Measurements from ENCODE around the gene ENTPD7. TPM values are rescaled to one million over a fixed set of nuclear protein-coding genes. Genes with fewer than 3 reads are reported as not detected.

Gene ENTPD7
- total RNA-seq, 1 experiment from 2014 or later: 11.4 TPM

DNA sequence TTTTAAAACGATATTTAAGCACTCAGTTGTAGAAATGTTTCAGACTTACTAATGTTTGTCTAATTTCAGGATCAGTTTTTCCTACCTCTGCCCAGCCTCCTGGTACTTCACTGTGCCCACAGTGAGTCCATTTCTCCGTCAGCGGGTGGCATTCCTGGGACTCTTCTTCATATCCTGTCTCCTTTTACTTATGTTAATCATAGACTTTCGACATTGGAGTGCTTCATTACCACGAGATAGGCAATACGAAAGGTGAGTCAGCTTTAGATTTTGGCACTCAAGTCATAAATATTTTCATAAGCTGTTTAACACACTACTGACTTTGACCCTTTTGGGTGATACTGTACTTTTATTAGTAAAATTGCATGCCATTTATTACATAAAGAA lies 2.1 kb downstream of the ENTPD7 start:
- ChIA-PET CTCF (no interaction called here), POLR2A (no interaction called here)
- H3K9me3 Mint-ChIP-seq: no peaks in the 10 kb centered on the region
- no peak overlapping the region for H3K4me3 Mint-ChIP-seq
- no peak overlapping the region for H3K27ac Mint-ChIP-seq
- H3K36me3 Mint-ChIP-seq: peaks cover 2% of the 10 kb centered on the region; the same call in 1 of the 2 replicates
- peaks cover 23% of the 10 kb centered on the region for H3K27me3 Mint-ChIP-seq (ENCODE audit: low read depth)
- no peak for DNase-seq (ENCODE audit: low spot score)
- peaks cover 18% of the 10 kb centered on the region for H3K4me1 Mint-ChIP-seq
- no peak for ATAC-seq
- TF ChIP-seq ZNF671 (CRISPR knock-in tag; IDR thresholded peaks at IDR 0.05) (no peak), KAT7 (CRISPR knock-in tag; IDR thresholded peaks at IDR 0.05; ENCODE audit: borderline replicate concordance) (no peak), PRRX2 (CRISPR knock-in tag; IDR thresholded peaks at IDR 0.05) (no peak), NR2C2 (CRISPR knock-in tag; IDR thresholded peaks at IDR 0.05) (no peak)
- TF ChIP-seq, protein P1, sequence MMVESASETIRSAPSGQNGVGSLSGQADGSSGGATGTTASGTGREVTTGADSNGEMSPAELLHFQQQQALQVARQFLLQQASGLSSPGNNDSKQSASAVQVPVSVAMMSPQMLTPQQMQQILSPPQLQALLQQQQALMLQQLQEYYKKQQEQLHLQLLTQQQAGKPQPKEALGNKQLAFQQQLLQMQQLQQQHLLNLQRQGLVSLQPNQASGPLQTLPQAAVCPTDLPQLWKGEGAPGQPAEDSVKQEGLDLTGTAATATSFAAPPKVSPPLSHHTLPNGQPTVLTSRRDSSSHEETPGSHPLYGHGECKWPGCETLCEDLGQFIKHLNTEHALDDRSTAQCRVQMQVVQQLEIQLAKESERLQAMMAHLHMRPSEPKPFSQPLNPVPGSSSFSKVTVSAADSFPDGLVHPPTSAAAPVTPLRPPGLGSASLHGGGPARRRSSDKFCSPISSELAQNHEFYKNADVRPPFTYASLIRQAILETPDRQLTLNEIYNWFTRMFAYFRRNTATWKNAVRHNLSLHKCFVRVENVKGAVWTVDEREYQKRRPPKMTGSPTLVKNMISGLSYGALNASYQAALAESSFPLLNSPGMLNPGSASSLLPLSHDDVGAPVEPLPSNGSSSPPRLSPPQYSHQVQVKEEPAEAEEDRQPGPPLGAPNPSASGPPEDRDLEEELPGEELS (CRISPR knock-in tag; IDR thresholded peaks at IDR 0.05): no peak
- TF ChIP-seq, protein P2, sequence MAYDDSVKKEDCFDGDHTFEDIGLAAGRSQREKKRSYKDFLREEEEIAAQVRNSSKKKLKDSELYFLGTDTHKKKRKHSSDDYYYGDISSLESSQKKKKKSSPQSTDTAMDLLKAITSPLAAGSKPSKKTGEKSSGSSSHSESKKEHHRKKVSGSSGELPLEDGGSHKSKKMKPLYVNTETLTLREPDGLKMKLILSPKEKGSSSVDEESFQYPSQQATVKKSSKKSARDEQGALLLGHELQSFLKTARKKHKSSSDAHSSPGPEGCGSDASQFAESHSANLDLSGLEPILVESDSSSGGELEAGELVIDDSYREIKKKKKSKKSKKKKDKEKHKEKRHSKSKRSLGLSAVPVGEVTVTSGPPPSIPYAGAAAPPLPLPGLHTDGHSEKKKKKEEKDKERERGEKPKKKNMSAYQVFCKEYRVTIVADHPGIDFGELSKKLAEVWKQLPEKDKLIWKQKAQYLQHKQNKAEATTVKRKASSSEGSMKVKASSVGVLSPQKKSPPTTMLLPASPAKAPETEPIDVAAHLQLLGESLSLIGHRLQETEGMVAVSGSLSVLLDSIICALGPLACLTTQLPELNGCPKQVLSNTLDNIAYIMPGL (CRISPR knock-in tag; IDR thresholded peaks at IDR 0.05): no peak

DNA sequence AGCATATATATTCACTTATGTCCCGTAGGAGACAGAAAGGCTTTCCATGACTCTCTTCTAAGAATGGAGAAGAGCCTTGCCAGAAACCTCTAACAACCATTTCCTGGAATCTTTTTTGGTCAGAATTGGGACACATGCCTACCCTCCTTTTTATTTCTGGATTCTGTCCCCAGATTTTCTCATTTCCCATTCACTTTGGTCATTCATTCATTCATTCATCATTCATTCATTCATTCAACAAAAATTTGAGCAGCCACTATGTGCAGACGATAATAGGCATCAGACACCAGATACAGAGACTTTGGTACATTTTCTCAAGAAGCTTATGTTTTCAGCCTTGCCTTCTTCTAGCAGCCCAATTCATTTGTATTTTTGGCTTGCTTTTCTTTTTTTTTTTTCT lies 6.0 kb downstream of the ENTPD7 start:
- POLR2A ChIA-PET: no interaction called here
- Mint-ChIP-seq H3K27me3 (ENCODE audit: low read depth) (no peaks in the 10 kb centered on the region), H3K36me3 (peaks cover 7% of the 10 kb centered on the region), H3K9me3 (no peaks in the 10 kb centered on the region), H3K27ac (no peak overlapping the region), H3K4me1 (peaks cover 5% of the 10 kb centered on the region; the same call in 1 of the 2 replicates), H3K4me3 (no peak overlapping the region)
- CTCF ChIA-PET: no interaction called here
- DNase-seq (ENCODE audit: low spot score): no peak
- ATAC-seq: no peak
- TF ChIP-seq ZNF138 (CRISPR knock-in tag; conservative IDR thresholded peaks at IDR 0.05): no peak
- TF ChIP-seq TEAD4 (CRISPR knock-in tag; IDR thresholded peaks at IDR 0.05): no peak
- TF ChIP-seq ZNF263 (CRISPR knock-in tag; IDR thresholded peaks at IDR 0.05; ENCODE audit: low read depth): no peak
- TF ChIP-seq GRHL2 (CRISPR knock-in tag; IDR thresholded peaks at IDR 0.05; ENCODE audit: insufficient replicate concordance, severe bottlenecking): no peak
- no peak for TF ChIP-seq NR2C2 (CRISPR knock-in tag; IDR thresholded peaks at IDR 0.05)
- TF ChIP-seq, protein P3, sequence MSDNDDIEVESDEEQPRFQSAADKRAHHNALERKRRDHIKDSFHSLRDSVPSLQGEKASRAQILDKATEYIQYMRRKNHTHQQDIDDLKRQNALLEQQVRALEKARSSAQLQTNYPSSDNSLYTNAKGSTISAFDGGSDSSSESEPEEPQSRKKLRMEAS (CRISPR knock-in tag; IDR thresholded peaks at IDR 0.05): no peak
- TF ChIP-seq, protein P1 (CRISPR knock-in tag; IDR thresholded peaks at IDR 0.05): no peak
- TF ChIP-seq, protein P4, sequence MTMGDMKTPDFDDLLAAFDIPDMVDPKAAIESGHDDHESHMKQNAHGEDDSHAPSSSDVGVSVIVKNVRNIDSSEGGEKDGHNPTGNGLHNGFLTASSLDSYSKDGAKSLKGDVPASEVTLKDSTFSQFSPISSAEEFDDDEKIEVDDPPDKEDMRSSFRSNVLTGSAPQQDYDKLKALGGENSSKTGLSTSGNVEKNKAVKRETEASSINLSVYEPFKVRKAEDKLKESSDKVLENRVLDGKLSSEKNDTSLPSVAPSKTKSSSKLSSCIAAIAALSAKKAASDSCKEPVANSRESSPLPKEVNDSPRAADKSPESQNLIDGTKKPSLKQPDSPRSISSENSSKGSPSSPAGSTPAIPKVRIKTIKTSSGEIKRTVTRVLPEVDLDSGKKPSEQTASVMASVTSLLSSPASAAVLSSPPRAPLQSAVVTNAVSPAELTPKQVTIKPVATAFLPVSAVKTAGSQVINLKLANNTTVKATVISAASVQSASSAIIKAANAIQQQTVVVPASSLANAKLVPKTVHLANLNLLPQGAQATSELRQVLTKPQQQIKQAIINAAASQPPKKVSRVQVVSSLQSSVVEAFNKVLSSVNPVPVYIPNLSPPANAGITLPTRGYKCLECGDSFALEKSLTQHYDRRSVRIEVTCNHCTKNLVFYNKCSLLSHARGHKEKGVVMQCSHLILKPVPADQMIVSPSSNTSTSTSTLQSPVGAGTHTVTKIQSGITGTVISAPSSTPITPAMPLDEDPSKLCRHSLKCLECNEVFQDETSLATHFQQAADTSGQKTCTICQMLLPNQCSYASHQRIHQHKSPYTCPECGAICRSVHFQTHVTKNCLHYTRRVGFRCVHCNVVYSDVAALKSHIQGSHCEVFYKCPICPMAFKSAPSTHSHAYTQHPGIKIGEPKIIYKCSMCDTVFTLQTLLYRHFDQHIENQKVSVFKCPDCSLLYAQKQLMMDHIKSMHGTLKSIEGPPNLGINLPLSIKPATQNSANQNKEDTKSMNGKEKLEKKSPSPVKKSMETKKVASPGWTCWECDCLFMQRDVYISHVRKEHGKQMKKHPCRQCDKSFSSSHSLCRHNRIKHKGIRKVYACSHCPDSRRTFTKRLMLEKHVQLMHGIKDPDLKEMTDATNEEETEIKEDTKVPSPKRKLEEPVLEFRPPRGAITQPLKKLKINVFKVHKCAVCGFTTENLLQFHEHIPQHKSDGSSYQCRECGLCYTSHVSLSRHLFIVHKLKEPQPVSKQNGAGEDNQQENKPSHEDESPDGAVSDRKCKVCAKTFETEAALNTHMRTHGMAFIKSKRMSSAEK (CRISPR knock-in tag; IDR thresholded peaks at IDR 0.05; ENCODE audit: borderline replicate concordance): no peak
- TF ChIP-seq, protein P5, sequence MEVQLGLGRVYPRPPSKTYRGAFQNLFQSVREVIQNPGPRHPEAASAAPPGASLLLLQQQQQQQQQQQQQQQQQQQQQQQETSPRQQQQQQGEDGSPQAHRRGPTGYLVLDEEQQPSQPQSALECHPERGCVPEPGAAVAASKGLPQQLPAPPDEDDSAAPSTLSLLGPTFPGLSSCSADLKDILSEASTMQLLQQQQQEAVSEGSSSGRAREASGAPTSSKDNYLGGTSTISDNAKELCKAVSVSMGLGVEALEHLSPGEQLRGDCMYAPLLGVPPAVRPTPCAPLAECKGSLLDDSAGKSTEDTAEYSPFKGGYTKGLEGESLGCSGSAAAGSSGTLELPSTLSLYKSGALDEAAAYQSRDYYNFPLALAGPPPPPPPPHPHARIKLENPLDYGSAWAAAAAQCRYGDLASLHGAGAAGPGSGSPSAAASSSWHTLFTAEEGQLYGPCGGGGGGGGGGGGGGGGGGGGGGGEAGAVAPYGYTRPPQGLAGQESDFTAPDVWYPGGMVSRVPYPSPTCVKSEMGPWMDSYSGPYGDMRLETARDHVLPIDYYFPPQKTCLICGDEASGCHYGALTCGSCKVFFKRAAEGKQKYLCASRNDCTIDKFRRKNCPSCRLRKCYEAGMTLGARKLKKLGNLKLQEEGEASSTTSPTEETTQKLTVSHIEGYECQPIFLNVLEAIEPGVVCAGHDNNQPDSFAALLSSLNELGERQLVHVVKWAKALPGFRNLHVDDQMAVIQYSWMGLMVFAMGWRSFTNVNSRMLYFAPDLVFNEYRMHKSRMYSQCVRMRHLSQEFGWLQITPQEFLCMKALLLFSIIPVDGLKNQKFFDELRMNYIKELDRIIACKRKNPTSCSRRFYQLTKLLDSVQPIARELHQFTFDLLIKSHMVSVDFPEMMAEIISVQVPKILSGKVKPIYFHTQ (CRISPR knock-in tag; IDR thresholded peaks at IDR 0.05): no peak
- TF ChIP-seq NFYB (CRISPR knock-in tag; conservative IDR thresholded peaks at IDR 0.05; ENCODE audit: low read depth): no peak
- TF ChIP-seq FOXK1 (CRISPR knock-in tag; IDR thresholded peaks at IDR 0.05): no peak
- no peak for TF ChIP-seq NFE2L1 (CRISPR knock-in tag; IDR thresholded peaks at IDR 0.05)
- no peak for TF ChIP-seq ZNF671 (CRISPR knock-in tag; IDR thresholded peaks at IDR 0.05)
- TF ChIP-seq, protein P6, sequence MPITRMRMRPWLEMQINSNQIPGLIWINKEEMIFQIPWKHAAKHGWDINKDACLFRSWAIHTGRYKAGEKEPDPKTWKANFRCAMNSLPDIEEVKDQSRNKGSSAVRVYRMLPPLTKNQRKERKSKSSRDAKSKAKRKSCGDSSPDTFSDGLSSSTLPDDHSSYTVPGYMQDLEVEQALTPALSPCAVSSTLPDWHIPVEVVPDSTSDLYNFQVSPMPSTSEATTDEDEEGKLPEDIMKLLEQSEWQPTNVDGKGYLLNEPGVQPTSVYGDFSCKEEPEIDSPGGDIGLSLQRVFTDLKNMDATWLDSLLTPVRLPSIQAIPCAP (CRISPR knock-in tag; IDR thresholded peaks at IDR 0.05): no peak
- TF ChIP-seq OVOL2 (CRISPR knock-in tag; IDR thresholded peaks at IDR 0.05; ENCODE audit: borderline replicate concordance): no peak
- no peak for TF ChIP-seq CREB1 (CRISPR knock-in tag; IDR thresholded peaks at IDR 0.05)
- no peak for TF ChIP-seq NR1H2 (CRISPR knock-in tag; IDR thresholded peaks at IDR 0.05)
- no peak for TF ChIP-seq TEAD1 (CRISPR knock-in tag; IDR thresholded peaks at IDR 0.05)
- no peak for TF ChIP-seq FOXJ3 (CRISPR knock-in tag; IDR thresholded peaks at IDR 0.05; ENCODE audit: borderline replicate concordance)
